Liver (tissue), 9 donors: ENCODE data around the gene GNG12. TPM values are rescaled to one million over a fixed set of nuclear protein-coding genes. Genes with fewer than 3 reads are reported as not detected.
"Not testable (repeated sequence)": the region's sequence is repeated elsewhere in the genome, so short reads cannot be mapped to it uniquely, and the experiment has no call there.

ENCODE experiments used
- DNase-seq: peaks from one replicate; pipeline ENCODE4 v3.0.0-alpha.2; 2017; ENCODE audit warnings: low spot score
- H3K27ac ChIP-seq, 2 donors: one replicate each; pipeline ENCODE4 v1.7.0; 2013; ENCODE audit warnings: inconsistent platforms in 2 of 2, low read length in 2 of 2, control low read depth in 1 of 2, low read depth in 1 of 2, mild to moderate bottlenecking in 1 of 2
- H3K27me3 ChIP-seq, 4 donors: one replicate each; pipeline versions ENCODE4 v1.6.1 to v1.7.0; 2013; ENCODE audit warnings: low read length in 3 of 4, inconsistent platforms in 1 of 4, mild to moderate bottlenecking in 1 of 4, moderate library complexity in 1 of 4; ENCODE audit not compliant: control insufficient read depth in 4 of 4, insufficient read depth in 4 of 4
- H3K36me3 ChIP-seq, 4 donors: one replicate each; pipeline versions ENCODE4 v1.6.1 to v1.7.0; 2013; ENCODE audit warnings: low read length in 3 of 4, mild to moderate bottlenecking in 3 of 4, low read depth in 1 of 4, moderate library complexity in 1 of 4; ENCODE audit not compliant: control insufficient read depth in 4 of 4, insufficient read depth in 3 of 4
- H3K4me1 ChIP-seq, 4 donors: one replicate each; pipeline versions ENCODE4 v1.6.1 to v1.7.0; 2013; ENCODE audit warnings: low read length in 3 of 4, mild to moderate bottlenecking in 3 of 4, moderate library complexity in 1 of 4; ENCODE audit not compliant: control insufficient read depth in 4 of 4, insufficient read depth in 4 of 4
- H3K4me3 ChIP-seq, 3 donors: one replicate each; pipeline versions ENCODE4 v1.6.1 to v1.7.0; 2013; ENCODE audit warnings: low read length in 3 of 3, control low read depth in 1 of 3, low read depth in 1 of 3, mild to moderate bottlenecking in 1 of 3
- H3K9ac ChIP-seq, 2 donors: one replicate each; pipeline ENCODE4 v1.7.0; 2013; ENCODE audit warnings: low read length in 2 of 2, mild to moderate bottlenecking in 2 of 2, moderate library complexity in 2 of 2, control low read depth in 1 of 2, low read depth in 1 of 2
- H3K9me3 ChIP-seq, 4 donors: one replicate each; pipeline versions ENCODE4 v1.6.1 to v1.7.0; 2013; ENCODE audit warnings: low read length in 3 of 4; ENCODE audit not compliant: control insufficient read depth in 4 of 4
- ATF3 ChIP-seq: IDR thresholded peaks from 2 replicates; pipeline ENCODE4 v1.6.1; 2016; ENCODE audit warnings: antibody characterized with exemption
- CTCF ChIP-seq: fragments of 150-350 bp; IDR thresholded peaks from 2 replicates; pipeline ENCODE4 v1.5.1; 2017; ENCODE audit warnings: improper control_type of control experiment, low read depth, low read length; ENCODE audit not compliant: missing input control
- FOXA1 ChIP-seq: IDR thresholded peaks from 2 replicates; pipeline ENCODE4 v1.6.1; 2016; ENCODE audit warnings: antibody characterized with exemption
- FOXA2 ChIP-seq: IDR thresholded peaks from 2 replicates; pipeline ENCODE4 v1.6.1; 2016; ENCODE audit warnings: antibody characterized with exemption
- GABPA ChIP-seq, 2 donors: IDR thresholded peaks in 1 of 2; conservative IDR thresholded peaks in 1 of 2; 2 replicates each; pipeline ENCODE4 v1.6.1; 2016; ENCODE audit warnings: antibody characterized with exemption in 2 of 2, mild to moderate bottlenecking in 1 of 2, moderate library complexity in 1 of 2
- HNF4A ChIP-seq, 2 donors: conservative IDR thresholded peaks; 2 replicates each; pipeline ENCODE4 v1.6.1; 2016; ENCODE audit warnings: antibody characterized with exemption in 2 of 2, mild to moderate bottlenecking in 2 of 2
- JUND ChIP-seq, 2 donors: IDR thresholded peaks; 2 replicates each; pipeline ENCODE4 v1.6.1; 2016; ENCODE audit warnings: antibody characterized with exemption in 2 of 2
- NR2F2 ChIP-seq: IDR thresholded peaks from 2 replicates; pipeline ENCODE4 v1.6.1; 2016; ENCODE audit warnings: antibody characterized with exemption
- RAD21 ChIP-seq, 2 donors: IDR thresholded peaks; 2 replicates each; pipeline ENCODE4 v1.6.1; 2016; ENCODE audit warnings: antibody characterized with exemption in 2 of 2, mild to moderate bottlenecking in 2 of 2
- REST ChIP-seq: IDR thresholded peaks from 2 replicates; pipeline ENCODE4 v1.6.1; 2016; ENCODE audit warnings: antibody characterized with exemption, mild to moderate bottlenecking
- RXRA ChIP-seq, 2 donors: IDR thresholded peaks; 2 replicates each; pipeline ENCODE4 v1.6.1; 2017 to 2018; ENCODE audit warnings: antibody characterized with exemption in 2 of 2, mild to moderate bottlenecking in 1 of 2
- SP1 ChIP-seq: IDR thresholded peaks from 2 replicates; pipeline ENCODE4 v1.6.1; 2018; ENCODE audit warnings: antibody characterized with exemption, mild to moderate bottlenecking
- YY1 ChIP-seq: IDR thresholded peaks from 2 replicates; pipeline ENCODE4 v1.6.1; 2016; ENCODE audit warnings: antibody characterized with exemption, mild to moderate bottlenecking
- ZBTB33 ChIP-seq: IDR thresholded peaks from 2 replicates; pipeline ENCODE4 v1.6.1; 2016; ENCODE audit warnings: antibody characterized with exemption
- WGBS: extraction: QIAGEN DNeasy Blood & Tissue Kit; methylation state at CpG from one replicate; pipeline ENCODE4 v1.1.7; 2013; 5-methylcytosine and 5-hydroxymethylcytosine counted together
- polyA plus RNA-seq, 2 donors: library from polyadenylated mRNA; stranded (reverse) in 1 of 2; unstranded in 1 of 2; fragments of 200-250 nt in 1 of 2; fragments of >200 nt in 1 of 2; fragmentation: Nextera tagmentation in 1 of 2; extraction: Ambion mirVana in 1 of 2; gene quantifications; one replicate each; pipeline versions ENCODE4 v1.2.1 to v1.2.3, GENCODE V29; 2013 to 2015
- total RNA-seq, 2 donors: library from RNA; depleted of rRNA; stranded (reverse); fragments of >200 nt; gene quantifications; one replicate each; pipeline ENCODE4 v1.2.3, GENCODE V29; 2014
- donor health status: healthy.
- donor health status: healthy.
- donor health status: healthy.
- donor health status: healthy.
- donor health status: healthy.

Gene GNG12
- total and polyA plus RNA-seq, 4 donors = 15.4 to 26.1 (median 19.7) TPM

GRCh38 chr1:67732750-67733151 is 100.5 kb downstream of the GNG12 start (continued):
- TF ChIP-seq REST = no peak

GRCh38 chr1:67731322-67731721 is 101.9 kb downstream of the GNG12 start:
- Histone ChIP-seq H3K9ac (no peak overlapping the region), H3K36me3 (no peaks in the 10 kb centered on the region), H3K9me3 (no peaks in the 10 kb centered on the region), H3K27me3 (no peaks in the 10 kb centered on the region), H3K4me3 (no peak overlapping the region), H3K27ac (no peak overlapping the region), H3K4me1 (peaks cover under 1 to 10% (median 4%) of the 10 kb centered on the region in 4 donors)
- 90% methylated on average over 2 of the region's 2 CpGs for WGBS
- DNase-seq = no peak
- TF ChIP-seq ATF3 = no peak

- not testable (repeated sequence) for H3K36me3 ChIP-seq, H3K27me3 ChIP-seq, DNase-seq, H3K4me3 ChIP-seq, H3K4me1 ChIP-seq, H3K27ac ChIP-seq, H3K9me3 ChIP-seq, H3K9ac ChIP-seq
- WGBS = 93% methylated on average over 9 of the region's 9 CpGs
Measured at GRCh38 chr1:67730312-67730711, 103.0 kb downstream of the GNG12 start.

- H3K36me3 ChIP-seq = no peaks in the 10 kb centered on the region
- TF ChIP-seq CTCF (no peak), ATF3 (no peak), REST (no peak), RXRA (IDR thresholded peaks at IDR 0.05) (no peak), GABPA (IDR thresholded peaks at IDR 0.05 in 1 of 2, conservative IDR thresholded peaks at IDR 0.05 in 1 of 2) (no peak), RAD21 (IDR thresholded peaks at IDR 0.05) (no peak), ZBTB33 (no peak), YY1 (no peak), FOXA1 (no peak), FOXA2 (no peak), SP1 (no peak), NR2F2 (no peak), HNF4A (conservative IDR thresholded peaks at IDR 0.05) (no peak), JUND (IDR thresholded peaks at IDR 0.05) (no peak)
Measured at GRCh38 chr1:67729872-67730271, 103.4 kb downstream of the GNG12 start.

More at GRCh38 chr1:67729872-67730271, 103.4 kb downstream of the GNG12 start:
- Histone ChIP-seq H3K9me3 (no peaks in the 10 kb centered on the region), H3K4me1 (peaks cover 0 to 8% (median 3%) of the 10 kb centered on the region in 4 donors), H3K9ac (no peak overlapping the region), H3K27ac (no peak overlapping the region), H3K27me3 (no peaks in the 10 kb centered on the region), H3K4me3 (no peak overlapping the region)
- WGBS = 94% methylated on average over 2 of the region's 2 CpGs
- no peak for DNase-seq
